GM18858 (cell line): ENCODE results near the gene PALD1.

Source experiments
- ATAC-seq: cut with Tn5 transposase; IDR thresholded peaks from one replicate; pipeline ENCODE4 v1.9.1; 2021; ENCODE audit not compliant: unreplicated experiment

Gene PALD1

GRCh38 chr10:70551971-70552422 lies 73.4 kb downstream of the PALD1 start:
- no peak for ATAC-seq

- no peak for ATAC-seq
Measured at GRCh38 chr10:70552586-70552985, 74.0 kb downstream of the PALD1 start.

- no peak for ATAC-seq
Measured at GRCh38 chr10:70555371-70555770, 76.8 kb downstream of the PALD1 start.

- no peak for ATAC-seq
Measured at GRCh38 chr10:70557086-70557845, 78.7 kb downstream of the PALD1 start.

- no peak for ATAC-seq
Measured at GRCh38 chr10:70557876-70558275, 79.3 kb downstream of the PALD1 start.

GRCh38 chr10:70558295-70558694 lies 79.7 kb downstream of the PALD1 start:
- ATAC-seq = no peak

GRCh38 chr10:70558871-70559810 lies 80.6 kb downstream of the PALD1 start:
- ATAC-seq = no peak

- ATAC-seq = no peak
Measured at GRCh38 chr10:70559861-70560260, 81.3 kb downstream of the PALD1 start.

GRCh38 chr10:70560511-70560941 lies 82.0 kb downstream of the PALD1 start:
- ATAC-seq = no peak

- ATAC-seq = no peak
Measured at GRCh38 chr10:70561070-70561469, 82.5 kb downstream of the PALD1 start.

GRCh38 chr10:70561558-70561957 lies 83.0 kb downstream of the PALD1 start:
- ATAC-seq = no peak

GRCh38 chr10:70562036-70562755 lies 83.6 kb downstream of the PALD1 start:
- ATAC-seq = no peak

- no peak for ATAC-seq
Measured at GRCh38 chr10:70563230-70563629, 84.7 kb downstream of the PALD1 start.

- ATAC-seq = no peak
Measured at GRCh38 chr10:70564113-70564725, 85.7 kb downstream of the PALD1 start.

GRCh38 chr10:70564901-70565351 lies 86.4 kb downstream of the PALD1 start:
- ATAC-seq = no peak

GRCh38 chr10:70565556-70566514 lies 87.3 kb downstream of the PALD1 start:
- no peak for ATAC-seq

- no peak for ATAC-seq
Measured at GRCh38 chr10:70566515-70567290, 88.1 kb downstream of the PALD1 start.

GRCh38 chr10:70567603-70568002 lies 89.0 kb downstream of the PALD1 start:
- no peak for ATAC-seq

- no peak for ATAC-seq
Measured at GRCh38 chr10:70568113-70568512, 89.5 kb downstream of the PALD1 start.
